Measurements from ENCODE around the gene CLASP2.
"Not testable (repeated sequence)": the region's sequence is repeated elsewhere in the genome, so short reads cannot be mapped to it uniquely, and the experiment has no call there.

CLASP2 gene

GRCh38 chr3:33699275-33699674 lies 18.8 kb downstream of the CLASP2 start:
- TF ChIP-seq CTCF (IDR thresholded peaks at IDR 0.05; ENCODE audit: control insufficient read depth, extremely low read depth, insufficient read depth), result no peak
- no peak overlapping the region for H3K4me3 ChIP-seq (ENCODE audit: low read depth, low read length)
- no peak for DNase-seq (ENCODE audit: low read depth)

GRCh38 chr3:33694944-33695343 lies 23.1 kb downstream of the CLASP2 start:
- no peak for TF ChIP-seq CTCF (IDR thresholded peaks at IDR 0.05; ENCODE audit: control insufficient read depth, extremely low read depth, insufficient read depth)
- no peak for DNase-seq (ENCODE audit: low read depth)
- H3K4me3 ChIP-seq (ENCODE audit: low read depth, low read length), result no peak overlapping the region

GRCh38 chr3:33690341-33690740 lies 27.7 kb downstream of the CLASP2 start:
- no peak for TF ChIP-seq CTCF (IDR thresholded peaks at IDR 0.05; ENCODE audit: control insufficient read depth, extremely low read depth, insufficient read depth)
- no peak for DNase-seq (ENCODE audit: low read depth)

GRCh38 chr3:33687406-33688010 lies 30.5 kb downstream of the CLASP2 start:
- TF ChIP-seq CTCF (IDR thresholded peaks at IDR 0.05; ENCODE audit: control insufficient read depth, extremely low read depth, insufficient read depth), result no peak
- no peak for DNase-seq (ENCODE audit: low read depth)
- H3K4me3 ChIP-seq (ENCODE audit: low read depth, low read length), result no peak overlapping the region

More at GRCh38 chr3:33690341-33690740, 27.7 kb downstream of the CLASP2 start:
- no peak overlapping the region for H3K4me3 ChIP-seq (ENCODE audit: low read depth, low read length)

- no peak overlapping the region for H3K4me3 ChIP-seq (ENCODE audit: low read depth, low read length)
- DNase-seq (ENCODE audit: low read depth), result no peak
- TF ChIP-seq CTCF (IDR thresholded peaks at IDR 0.05; ENCODE audit: control insufficient read depth, extremely low read depth, insufficient read depth), result no peak
Observed at GRCh38 chr3:33682770-33683169, 35.3 kb downstream of the CLASP2 start.

GRCh38 chr3:33681667-33682066 lies 36.4 kb downstream of the CLASP2 start:
- no peak overlapping the region for H3K4me3 ChIP-seq (ENCODE audit: low read depth, low read length)
- TF ChIP-seq CTCF (IDR thresholded peaks at IDR 0.05; ENCODE audit: control insufficient read depth, extremely low read depth, insufficient read depth), result no peak
- no peak for DNase-seq (ENCODE audit: low read depth)

GRCh38 chr3:33678073-33678472 lies 40.0 kb downstream of the CLASP2 start:
- no peak for TF ChIP-seq CTCF (IDR thresholded peaks at IDR 0.05; ENCODE audit: control insufficient read depth, extremely low read depth, insufficient read depth)
- DNase-seq (ENCODE audit: low read depth), result no peak
- no peak overlapping the region for H3K4me3 ChIP-seq (ENCODE audit: low read depth, low read length)

- not testable (repeated sequence) for H3K4me3 ChIP-seq (ENCODE audit: low read depth, low read length)
Observed at GRCh38 chr3:33673436-33673835, 44.6 kb downstream of the CLASP2 start.

More at GRCh38 chr3:33673436-33673835, 44.6 kb downstream of the CLASP2 start:
- not testable (repeated sequence) for DNase-seq (ENCODE audit: low read depth)

Data from LNCaP clone FGC (cell line).